Neural progenitor cell (in vitro differentiated cells): ENCODE results near the gene NFU1. TPM values are rescaled to one million over a fixed set of nuclear protein-coding genes. Genes with fewer than 3 reads are reported as not detected.

Experiments
- DNase-seq: peaks from one replicate; pipeline ENCODE4 v3.0.0-alpha.2; 2016; ENCODE audit warnings: low spot score
- H2AFZ ChIP-seq: fragments of 200-600 bp; sonication (generic); replicated peaks from 2 replicates; pipeline ENCODE4 v1.6.1; 2016; ENCODE audit warnings: antibody characterized with exemption
- H3F3A ChIP-seq: fragments of 200-600 bp; sonication (generic); 2 replicates; pipeline ENCODE4 v1.6.1; 2016; ENCODE audit warnings: antibody characterized with exemption, low read depth
- H3K27ac ChIP-seq: fragments of 200-600 bp; sonication (generic); 2 replicates; pipeline ENCODE4 v1.5.1; 2016; ENCODE audit warnings: mild to moderate bottlenecking
- H3K27me3 ChIP-seq: fragments of 200-600 bp; sonication (generic); 2 replicates; pipeline ENCODE4 v1.6.1; 2016; ENCODE audit warnings: mild to moderate bottlenecking, moderate library complexity
- H3K36me3 ChIP-seq: fragments of 200-600 bp; sonication (generic); 2 replicates; pipeline ENCODE4 v1.5.1; 2016
- H3K4me1 ChIP-seq: fragments of 200-600 bp; sonication (generic); 2 replicates; pipeline ENCODE4 v1.6.1; 2016; ENCODE audit warnings: mixed run types
- H3K4me2 ChIP-seq: fragments of 200-600 bp; sonication (generic); 2 replicates; pipeline ENCODE4 v1.6.1; 2016
- H3K4me3 ChIP-seq: fragments of 200-600 bp; sonication (generic); 2 replicates; pipeline ENCODE4 v1.5.1; 2016
- H3K79me2 ChIP-seq: fragments of 200-600 bp; sonication (generic); 2 replicates; pipeline ENCODE4 v1.6.1; 2016; ENCODE audit warnings: low read depth
- H3K9ac ChIP-seq: fragments of 200-600 bp; sonication (generic); 2 replicates; pipeline ENCODE4 v1.6.1; 2016
- H3K9me3 ChIP-seq: fragments of 200-600 bp; sonication (generic); 2 replicates; pipeline ENCODE4 v1.5.1; 2016; ENCODE audit warnings: low read depth
- H4K20me1 ChIP-seq: fragments of 200-600 bp; sonication (generic); 2 replicates; pipeline ENCODE4 v1.6.1; 2016; ENCODE audit warnings: low read depth
- H3K27ac Mint-ChIP-seq: 3 replicates; pipeline ENCODE4 v1.8.0; 2021; ENCODE audit warnings: mixed read lengths
- H3K27me3 Mint-ChIP-seq: 2 replicates; pipeline ENCODE4 v1.8.0; 2022; ENCODE audit warnings: low read depth, mild to moderate bottlenecking, inconsistent platforms, moderate library complexity, mixed read lengths; ENCODE audit not compliant: insufficient read depth
- H3K36me3 Mint-ChIP-seq: 3 replicates; pipeline ENCODE4 v1.8.0; 2021; ENCODE audit warnings: mixed read lengths
- H3K4me1 Mint-ChIP-seq: 3 replicates; pipeline ENCODE4 v1.8.0; 2021; ENCODE audit warnings: mixed read lengths
- H3K4me3 Mint-ChIP-seq: 3 replicates; pipeline ENCODE4 v1.8.0; 2021; ENCODE audit warnings: mild to moderate bottlenecking, moderate library complexity, mixed read lengths
- H3K9me3 Mint-ChIP-seq: 3 replicates; pipeline ENCODE4 v1.8.0; 2020; ENCODE audit warnings: mixed read lengths
- CTCF ChIP-seq: fragments of 200-600 bp; sonication (generic); IDR thresholded peaks from 2 replicates; pipeline ENCODE4 v1.5.1; 2017; ENCODE audit warnings: antibody characterized with exemption, mild to moderate bottlenecking
- EZH2 ChIP-seq: fragments of 200-600 bp; sonication (generic); IDR thresholded peaks from 2 replicates; pipeline ENCODE4 v1.6.1; 2017; ENCODE audit warnings: antibody characterized with exemption, mild to moderate bottlenecking, moderate library complexity
- EZH2phosphoT487 ChIP-seq: fragments of 200-600 bp; sonication (generic); IDR thresholded peaks from 2 replicates; pipeline ENCODE4 v1.6.1; 2017; ENCODE audit warnings: antibody characterized with exemption
- total RNA-seq: library from RNA; depleted of rRNA; stranded (reverse); fragments of >200 nt; gene quantifications from 2 replicates; pipeline ENCODE4 v1.2.3, GENCODE V29; 2015; ENCODE audit warnings: low replicate concordance

Gene NFU1
- total RNA-seq, 1 donor from 2014 or later, result 74.3 TPM

GRCh38 chr2:69382547-69382946, 54.7 kb downstream of the NFU1 start:
- peaks cover 15% of the 10 kb centered on the region for H3K4me1 Mint-ChIP-seq
- Histone ChIP-seq H3K27ac (no peak overlapping the region), H3K9ac (no peak overlapping the region), H3K27me3 (no peaks in the 10 kb centered on the region), H3F3A (no peaks in the 10 kb centered on the region), H3K4me1 (peaks cover 9% of the 10 kb centered on the region), H4K20me1 (no peaks in the 10 kb centered on the region), H3K9me3 (no peaks in the 10 kb centered on the region), H3K4me3 (no peak overlapping the region), H3K79me2 (peaks cover 94% of the 10 kb centered on the region), H3K4me2 (no peak overlapping the region), H3K36me3 (no peaks in the 10 kb centered on the region), H2AFZ (no peak overlapping the region)
- H3K27ac Mint-ChIP-seq, result no peak overlapping the region
- DNase-seq, result no peak
- no peak overlapping the region for H3K4me3 Mint-ChIP-seq
- peaks cover 20% of the 10 kb centered on the region for H3K36me3 Mint-ChIP-seq
- H3K27me3 Mint-ChIP-seq, result peaks cover 4% of the 10 kb centered on the region
- TF ChIP-seq CTCF (no peak), EZH2phosphoT487 (no peak), EZH2 (no peak)
- H3K9me3 Mint-ChIP-seq, result no peaks in the 10 kb centered on the region

GRCh38 chr2:69381337-69381737, 55.9 kb downstream of the NFU1 start:
- no peak overlapping the region for H2AFZ ChIP-seq
- H3K36me3 Mint-ChIP-seq, result peaks cover 22% of the 10 kb centered on the region
- H3K36me3 ChIP-seq, result no peaks in the 10 kb centered on the region
- H3K27me3 Mint-ChIP-seq, result peaks cover 6% of the 10 kb centered on the region
- no peak overlapping the region for H3K4me3 ChIP-seq
- H3K4me1 ChIP-seq, result peaks cover 9% of the 10 kb centered on the region
- no peaks in the 10 kb centered on the region for H3K9me3 Mint-ChIP-seq
- H3K4me3 Mint-ChIP-seq, result no peak overlapping the region
- H3K79me2 ChIP-seq, result peaks cover 90% of the 10 kb centered on the region
- peaks cover 12% of the 10 kb centered on the region for H3K4me1 Mint-ChIP-seq
- H3K27ac ChIP-seq, result no peak overlapping the region
- no peak overlapping the region for H3K27ac Mint-ChIP-seq
- H3K27me3 ChIP-seq, result no peaks in the 10 kb centered on the region
- H4K20me1 ChIP-seq, result no peaks in the 10 kb centered on the region
- DNase-seq, result no peak
- H3K4me2 ChIP-seq, result no peak overlapping the region
- no peak overlapping the region for H3K9ac ChIP-seq
- no peak for TF ChIP-seq CTCF
- no peak for TF ChIP-seq EZH2
- no peak for TF ChIP-seq EZH2phosphoT487
- H3K9me3 ChIP-seq, result no peaks in the 10 kb centered on the region
- peaks cover 6% of the 10 kb centered on the region for H3F3A ChIP-seq

GRCh38 chr2:69380072-69380917, 56.9 kb downstream of the NFU1 start:
- H3K4me3 ChIP-seq, result no peak overlapping the region
- H3K4me1 ChIP-seq, result no peaks in the 10 kb centered on the region
- no peak overlapping the region for H3K27ac ChIP-seq
- H3K27ac Mint-ChIP-seq, result no peak overlapping the region
- peaks cover 90% of the 10 kb centered on the region for H3K79me2 ChIP-seq
- peaks cover 8% of the 10 kb centered on the region for H3F3A ChIP-seq
- H4K20me1 ChIP-seq, result peaks cover 3% of the 10 kb centered on the region
- H3K27me3 Mint-ChIP-seq, result peaks cover 6% of the 10 kb centered on the region
- no peak overlapping the region for H3K4me2 ChIP-seq
- no peaks in the 10 kb centered on the region for H3K9me3 ChIP-seq
- no peaks in the 10 kb centered on the region for H3K27me3 ChIP-seq
- TF ChIP-seq EZH2 (no peak), EZH2phosphoT487 (no peak), CTCF (no peak)
- peaks cover 22% of the 10 kb centered on the region for H3K36me3 Mint-ChIP-seq
- DNase-seq, result no peak
- no peak overlapping the region for H3K9ac ChIP-seq
- no peak overlapping the region for H2AFZ ChIP-seq
- peaks cover 6% of the 10 kb centered on the region for H3K4me1 Mint-ChIP-seq
- H3K36me3 ChIP-seq, result no peaks in the 10 kb centered on the region
- H3K4me3 Mint-ChIP-seq, result no peak overlapping the region
- no peaks in the 10 kb centered on the region for H3K9me3 Mint-ChIP-seq
